ENCODE measurements around the gene FAM50B.

- TF ChIP-seq CTCF (IDR thresholded peaks at IDR 0.05) (no peak), POLR2A (IDR thresholded peaks at IDR 0.05) (no peak)
Measured at GRCh38 chr6:3894590-3895311, 45.6 kb downstream of the FAM50B start.

Measured in right lobe of liver (tissue), 4 donors.